SK-N-SH (cell line): ENCODE measurements around the gene ATP7B. TPM values are rescaled to one million over a fixed set of nuclear protein-coding genes. Genes with fewer than 3 reads are reported as not detected.

ENCODE experiments used
- CTCF ChIA-PET: fragments of 300-600, 350-600 bp; formaldehyde crosslinking; extraction: SDS; loops from one replicate; lab custom pipeline; 2021; lab: Yijun Ruan, JAX
- POLR2A ChIA-PET: fragments of 350-600 bp; sonication (Branson Sonifier 250); formaldehyde crosslinking; extraction: SDS; loops from one replicate; lab custom pipeline; 2020; ENCODE audit warnings: antibody characterized with exemption, inconsistent platforms; lab: Yijun Ruan, JAX
- DNase-seq: peaks from one replicate; pipeline ENCODE4 v3.0.0; 2012
- H2AFZ ChIP-seq: fragments of 200-600 bp; sonication (generic); 2 replicates; pipeline ENCODE4 v1.8.1; 2016; ENCODE audit warnings: antibody characterized with exemption, mild to moderate bottlenecking, low read depth
- H3F3A ChIP-seq: fragments of 200-600 bp; sonication (generic); replicated peaks from 2 replicates; pipeline ENCODE3; 2016; ENCODE audit warnings: antibody characterized with exemption, mild to moderate bottlenecking; ENCODE audit not compliant: insufficient read depth
- H3K27ac ChIP-seq, 2 experiments: fragments of 200-500 bp in 1 of 2; fragments of 200-600 bp in 1 of 2; sonication (Bioruptor generic) in 1 of 2; sonication (generic), shearing (Covaris generic) in 1 of 2; 2 replicates each; pipeline versions ENCODE4 v1.5.1 to v1.6.1; 2014 to 2016; ENCODE audit warnings: low read depth in 2 of 2, inconsistent platforms in 1 of 2, low read length in 1 of 2, mild to moderate bottlenecking in 1 of 2, mixed read lengths in 1 of 2
- H3K27me3 ChIP-seq: fragments of 200-600 bp; sonication (generic), shearing (Covaris generic); 2 replicates; pipeline ENCODE4 v1.6.1; 2016; ENCODE audit warnings: mixed run types; ENCODE audit not compliant: insufficient read depth
- H3K36me3 ChIP-seq, 2 experiments: fragments of 200-500 bp in 1 of 2; fragments of 200-600 bp in 1 of 2; sonication (Bioruptor generic) in 1 of 2; sonication (generic) in 1 of 2; replicated peaks in 1 of 2; 2 replicates each; pipeline versions ENCODE3 to v1.5.1; 2014 to 2016; ENCODE audit warnings: low read length in 1 of 2, mild to moderate bottlenecking in 1 of 2; ENCODE audit not compliant: insufficient read depth in 2 of 2, control insufficient read depth in 1 of 2
- H3K4me1 ChIP-seq, 2 experiments: fragments of 200-500 bp in 1 of 2; fragments of 200-600 bp in 1 of 2; sonication (Bioruptor generic) in 1 of 2; sonication (generic), shearing (Covaris generic) in 1 of 2; 2 replicates each; pipeline versions ENCODE4 v1.5.1 to v1.6.1; 2014 to 2016; ENCODE audit warnings: low read depth in 1 of 2, low read length in 1 of 2, mixed run types in 1 of 2; ENCODE audit not compliant: insufficient read depth in 2 of 2, control insufficient read depth in 1 of 2
- H3K4me2 ChIP-seq: fragments of 200-600 bp; sonication (generic), shearing (Covaris generic); 2 replicates; pipeline ENCODE4 v1.6.1; 2017; ENCODE audit warnings: mixed run types
- H3K4me3 ChIP-seq, 2 experiments: fragments of 200-500 bp in 1 of 2; fragments of 200-600 bp in 1 of 2; sonication (Bioruptor generic) in 1 of 2; sonication (generic), shearing (Covaris generic) in 1 of 2; 2 replicates each; pipeline versions ENCODE4 v1.5.1 to v1.8.1; 2014 to 2016; ENCODE audit warnings: low read depth in 2 of 2, inconsistent platforms in 1 of 2, low read length in 1 of 2, mild to moderate bottlenecking in 1 of 2, mixed read lengths in 1 of 2, moderate library complexity in 1 of 2
- H3K79me2 ChIP-seq: fragments of 200-600 bp; sonication (generic); 2 replicates; pipeline ENCODE4 v1.8.1; 2017; ENCODE audit warnings: mild to moderate bottlenecking; ENCODE audit not compliant: insufficient read depth
- H3K9ac ChIP-seq: fragments of 200-600 bp; sonication (generic); 2 replicates; pipeline ENCODE4 v1.6.1; 2017; ENCODE audit warnings: mixed run types
- H3K9me2 ChIP-seq: fragments of 200-600 bp; sonication (generic); 2 replicates; pipeline ENCODE4 v1.6.1; 2017; ENCODE audit warnings: mixed run types
- H3K9me3 ChIP-seq: fragments of 200-600 bp; sonication (generic); 2 replicates; pipeline ENCODE4 v1.6.1; 2017; ENCODE audit warnings: mixed run types, mild to moderate bottlenecking, moderate library complexity
- H4K20me1 ChIP-seq: fragments of 200-600 bp; sonication (generic); 2 replicates; pipeline ENCODE4 v1.6.1; 2017; ENCODE audit warnings: mild to moderate bottlenecking, mixed run types; ENCODE audit not compliant: insufficient read depth
- CTCF ChIP-seq: fragments of 200-600 bp; sonication (generic); IDR thresholded peaks from 2 replicates; pipeline ENCODE4 v1.6.1; 2017; ENCODE audit warnings: antibody characterized with exemption, mild to moderate bottlenecking, moderate library complexity
- EP300 ChIP-seq, 2 experiments: IDR thresholded peaks; 2 replicates each; pipeline versions ENCODE4 v1.4.0 to v1.6.1; 2012; ENCODE audit warnings: borderline replicate concordance in 1 of 2, low read depth in 1 of 2, low read length in 1 of 2
- FOSL2 ChIP-seq: IDR thresholded peaks from 2 replicates; pipeline ENCODE4 v1.4.0; 2012; ENCODE audit warnings: low read depth, mild to moderate bottlenecking, moderate library complexity, borderline replicate concordance
- FOXJ3 ChIP-seq: sonication (generic); formaldehyde crosslinking; IDR thresholded peaks from 2 replicates; pipeline ENCODE4 v1.5.1; 2020; ENCODE audit warnings: mild to moderate bottlenecking, missing genetic modification reagents
- GABPA ChIP-seq: IDR thresholded peaks from 2 replicates; pipeline ENCODE4 v1.4.0; 2012; ENCODE audit warnings: low read depth, mild to moderate bottlenecking
- GATA2 ChIP-seq: sonication (generic); formaldehyde crosslinking; IDR thresholded peaks from 2 replicates; pipeline ENCODE4 v1.5.0; 2020; ENCODE audit warnings: mild to moderate bottlenecking, missing genetic modification reagents
- IRF3 ChIP-seq: fragments of 150-350 bp; IDR thresholded peaks from 2 replicates; pipeline ENCODE4 v1.6.1; 2016; ENCODE audit warnings: mild to moderate bottlenecking, low read depth, low read length
- MAX ChIP-seq: IDR thresholded peaks from 2 replicates; pipeline ENCODE4 v1.4.0; 2012; ENCODE audit warnings: low read depth
- MEF2A ChIP-seq: IDR thresholded peaks from 2 replicates; pipeline ENCODE4 v1.4.0; 2012; ENCODE audit warnings: low read depth, borderline replicate concordance
- MXI1 ChIP-seq: IDR thresholded peaks from 2 replicates; pipeline ENCODE4 v1.6.1; 2012; ENCODE audit warnings: mild to moderate bottlenecking, low read depth, low read length, improper control_type of control experiment
- NFIC ChIP-seq: IDR thresholded peaks from 2 replicates; pipeline ENCODE4 v1.4.0; 2012; ENCODE audit warnings: borderline replicate concordance
- PBX3 ChIP-seq: IDR thresholded peaks from 2 replicates; pipeline ENCODE4; 2012
- RAD21 ChIP-seq: IDR thresholded peaks from 2 replicates; pipeline ENCODE4 v1.6.1; 2012; ENCODE audit warnings: mild to moderate bottlenecking, low read length
- REST ChIP-seq: IDR thresholded peaks from 2 replicates; pipeline ENCODE4 v1.6.1; 2012; ENCODE audit warnings: mild to moderate bottlenecking, low read depth, low read length, moderate library complexity
- RFX5 ChIP-seq: IDR thresholded peaks from 2 replicates; pipeline ENCODE4 v1.6.1; 2012; ENCODE audit warnings: mild to moderate bottlenecking, improper control_type of control experiment, low read length
- SMC3 ChIP-seq: IDR thresholded peaks from 2 replicates; pipeline ENCODE4 v1.6.1; 2012; ENCODE audit warnings: low read depth, low read length, improper control_type of control experiment
- TCF12 ChIP-seq: IDR thresholded peaks from 2 replicates; pipeline ENCODE4 v1.4.0; 2012
- YY1 ChIP-seq: IDR thresholded peaks from 2 replicates; pipeline ENCODE4 v1.4.0; 2012; ENCODE audit warnings: low read depth, mild to moderate bottlenecking
- WGBS: methylation state at CpG from one replicate; pipeline ENCODE4 v1.1.6; 2017; ENCODE audit warnings: low lambda C conversion rate; 5-methylcytosine and 5-hydroxymethylcytosine counted together
- polyA plus RNA-seq, 3 experiments: library from polyadenylated mRNA; depleted of rRNA; stranded (reverse); fragments of >200 nt; gene quantifications; 2 replicates each; pipeline ENCODE4 v1.2.3, GENCODE V29; 2012

The ATP7B gene
- polyA plus RNA-seq, 1 of the 3 experiments (the other 2 are of a cell fraction) = 4.4 TPM

GRCh38 chr13:51916051-51916818 is 95.0 kb downstream of the ATP7B start:
- CTCF ChIA-PET = no interaction called here

More at GRCh38 chr13:51916051-51916818, 95.0 kb downstream of the ATP7B start:
- Histone ChIP-seq H4K20me1 (no peaks in the 10 kb centered on the region), H3K9me2 (no peaks in the 10 kb centered on the region), H3K79me2 (no peaks in the 10 kb centered on the region), H3K27me3 (no peaks in the 10 kb centered on the region), H3K4me1 (peaks cover 0 to 5% of the 10 kb centered on the region in 2 experiments; a peak in 1 of 4 replicates), H3F3A (no peaks in the 10 kb centered on the region), H3K27ac (no peak overlapping the region), H3K4me2 (no peak overlapping the region), H2AFZ (no peak overlapping the region), H3K4me3 (no peak overlapping the region), H3K9ac (no peak overlapping the region), H3K9me3 (no peaks in the 10 kb centered on the region), H3K36me3 (no peaks in the 10 kb centered on the region)
- TF ChIP-seq IRF3 = no peak
- TF ChIP-seq MXI1 = no peak
- TF ChIP-seq NFIC = no peak
- TF ChIP-seq GATA2 (CRISPR knock-in tag) = no peak
- TF ChIP-seq GABPA = no peak
- TF ChIP-seq PBX3 = no peak
- no peak for TF ChIP-seq SMC3
- TF ChIP-seq YY1 = no peak
- TF ChIP-seq MAX = no peak
- no peak for TF ChIP-seq RFX5
- TF ChIP-seq REST = no peak
- TF ChIP-seq FOSL2 = no peak
- no peak for TF ChIP-seq RAD21
- TF ChIP-seq FOXJ3 (CRISPR knock-in tag) = no peak
- no peak for TF ChIP-seq EP300 (IDR thresholded peaks at IDR 0.05; ENCODE audit: borderline replicate concordance in 1 of 2, low read depth in 1 of 2, low read length in 1 of 2)
- no peak for TF ChIP-seq CTCF
- no peak for TF ChIP-seq MEF2A
- TF ChIP-seq TCF12 = no peak
- POLR2A ChIA-PET = no interaction called here
- no peak for DNase-seq
- WGBS = 64% methylated on average over 7 of the region's 7 CpGs
